HepG2 (cell line): Measurements from ENCODE around the gene EPHA2. TPM values are rescaled to one million over a fixed set of nuclear protein-coding genes. Genes with fewer than 3 reads are reported as not detected.

Experiments
- ATAC-seq: fragments of 200-7000 bp; cut with Tn5 transposase; 3 replicates; pipeline ENCODE4 v1.9.1; 2020; ENCODE audit warnings: mild to moderate bottlenecking, moderate library complexity
- BruUV-seq: library from RNA; stranded (reverse); fragments of 400-500 nt; replicated peaks from 2 replicates; lab custom pipeline; 2021; lab: Mats Ljungman, UMichigan
- CTCF ChIA-PET: fragments of 300-600 bp; formaldehyde crosslinking; extraction: SDS; loops from one replicate; lab custom pipeline; 2021; ENCODE audit warnings: low total read pairs, inconsistent platforms, low intra/inter-chr PET ratio; lab: Yijun Ruan, JAX
- POLR2A ChIA-PET: fragments of 350-600 bp; sonication (Branson Sonifier 250); formaldehyde crosslinking; loops from one replicate; lab custom pipeline; 2020; ENCODE audit warnings: antibody characterized with exemption, inconsistent platforms; lab: Yijun Ruan, JAX
- DNase-seq: peaks from one replicate; pipeline ENCODE4 v3.0.0-alpha.2; 2015; ENCODE audit warnings: low spot score
- FAIRE-seq: peaks from 3 replicates; lab custom pipeline; 2011; peaks lifted over from hg19 to GRCh38; lab: Jason Lieb, UNC
- H2AFZ ChIP-seq: one replicate; pipeline ENCODE4 v1.6.1; 2011; ENCODE audit warnings: low read length, inconsistent platforms
- H3K27ac ChIP-seq: fragments of 300-600 bp; 3 replicates; pipeline ENCODE4 v1.8.0; 2011; ENCODE audit warnings: mixed run types, mild to moderate bottlenecking, mixed read lengths, low read length, inconsistent platforms; ENCODE audit not compliant: insufficient read depth; ENCODE audit errors: extremely low read length
- H3K27me3 ChIP-seq, 2 experiments: fragments of 200-600 bp in 1 of 2; 2 replicates in 1 of 2; 3 replicates in 1 of 2; pipeline versions ENCODE4 v1.6.0 to v1.8.0; 2011; ENCODE audit warnings: low read length in 2 of 2, mild to moderate bottlenecking in 2 of 2, moderate library complexity in 2 of 2, inconsistent platforms in 1 of 2; ENCODE audit not compliant: insufficient read depth in 2 of 2, control insufficient read depth in 1 of 2
- H3K36me3 ChIP-seq, 2 experiments: fragments of 200-600 bp in 1 of 2; replicated peaks in 1 of 2; 2 replicates in 1 of 2; 3 replicates in 1 of 2; pipeline versions ENCODE4 v1.5.1 to v1.8.0; 2011; ENCODE audit warnings: low read length in 2 of 2, inconsistent platforms in 1 of 2; ENCODE audit not compliant: insufficient read depth in 2 of 2, control insufficient read depth in 1 of 2
- H3K4me1 ChIP-seq: 2 replicates; pipeline ENCODE4 v1.5.1; 2012; ENCODE audit warnings: low read length, inconsistent platforms; ENCODE audit not compliant: insufficient read depth
- H3K4me2 ChIP-seq: 2 replicates; pipeline ENCODE4 v1.6.0; 2011; ENCODE audit warnings: low read depth, low read length, inconsistent platforms
- H3K4me3 ChIP-seq, 3 experiments: fragments of 200-600 bp in 1 of 3; sonication (generic), shearing (Covaris generic) in 1 of 3; replicated peaks in 1 of 3; 2 replicates each; pipeline ENCODE4 v1.5.1; 2011 to 2016; ENCODE audit warnings: low read length in 3 of 3, inconsistent platforms in 2 of 3, low read depth in 2 of 3, mild to moderate bottlenecking in 2 of 3, control low read depth in 1 of 3, mixed read lengths in 1 of 3; ENCODE audit not compliant: insufficient read depth in 1 of 3
- H3K79me2 ChIP-seq: one replicate; pipeline ENCODE4 v1.6.1; 2011; ENCODE audit warnings: low read length, inconsistent platforms; ENCODE audit not compliant: insufficient read depth
- H3K9ac ChIP-seq: 2 replicates; pipeline ENCODE4 v1.6.0; 2011; ENCODE audit warnings: mild to moderate bottlenecking, low read depth, low read length, inconsistent platforms; ENCODE audit not compliant: insufficient read depth
- H3K9me3 ChIP-seq: 2 replicates; pipeline ENCODE4 v1.5.1; 2012; ENCODE audit warnings: mild to moderate bottlenecking, low read length
- H4K20me1 ChIP-seq: 2 replicates; pipeline ENCODE4 v1.6.0; 2011; ENCODE audit warnings: inconsistent platforms, mild to moderate bottlenecking, low read length, moderate library complexity; ENCODE audit not compliant: insufficient read depth
- BRD4 ChIP-seq: sonication (generic); formaldehyde crosslinking; IDR thresholded peaks from 2 replicates; pipeline ENCODE4 v1.4.0; 2020; ENCODE audit warnings: missing genetic modification reagents
- CSRNP1 ChIP-seq: sonication (generic); formaldehyde crosslinking; IDR thresholded peaks from 2 replicates; pipeline ENCODE4 v1.8.1; 2023; ENCODE audit warnings: mild to moderate bottlenecking, missing genetic modification reagents
- DRAP1 ChIP-seq: IDR thresholded peaks from 2 replicates; pipeline ENCODE4 v1.6.1; 2016; ENCODE audit warnings: missing genetic modification reagents, missing compliant biosample characterization
- FOXK1 ChIP-seq: sonication (generic); formaldehyde crosslinking; IDR thresholded peaks from 2 replicates; pipeline ENCODE4 v1.4.0; 2020; ENCODE audit warnings: low read depth, missing genetic modification reagents, borderline replicate concordance
- HOXA9 ChIP-seq: sonication (generic); formaldehyde crosslinking; IDR thresholded peaks from 2 replicates; pipeline ENCODE4 v1.8.1; 2022; ENCODE audit warnings: missing genetic modification reagents, mild to moderate bottlenecking, moderate library complexity, borderline replicate concordance
- RBM22 ChIP-seq: fragments of 200-400 bp; formaldehyde crosslinking; optimal IDR thresholded peaks from 2 replicates; pipeline ENCODE3; 2017; ENCODE audit warnings: mild to moderate bottlenecking, low read length, moderate library complexity
- RORA ChIP-seq: sonication (generic); formaldehyde crosslinking; IDR thresholded peaks from 2 replicates; pipeline ENCODE4 v1.5.0; 2020; ENCODE audit warnings: mild to moderate bottlenecking, missing genetic modification reagents, moderate library complexity
- SRSF9 ChIP-seq: fragments of 200-400 bp; formaldehyde crosslinking; IDR thresholded peaks from 2 replicates; pipeline ENCODE4 v1.6.1; 2018; ENCODE audit warnings: borderline replicate concordance, mild to moderate bottlenecking, low read depth, low read length; ENCODE audit not compliant: insufficient read depth, poor library complexity, severe bottlenecking
- THRA ChIP-seq: sonication (generic); formaldehyde crosslinking; IDR thresholded peaks from 2 replicates; pipeline ENCODE4 v1.4.0; 2020; ENCODE audit warnings: missing genetic modification reagents, borderline replicate concordance
- TRAFD1 ChIP-seq: sonication (generic); formaldehyde crosslinking; IDR thresholded peaks from 2 replicates; pipeline ENCODE4 v1.5.1; 2020; ENCODE audit warnings: missing genetic modification reagents, mild to moderate bottlenecking, borderline replicate concordance
- ZBTB33 ChIP-seq: sonication (generic); formaldehyde crosslinking; IDR thresholded peaks from 2 replicates; pipeline ENCODE4 v1.4.0; 2020; ENCODE audit warnings: missing genetic modification reagents
- ZBTB43 ChIP-seq: sonication (generic); formaldehyde crosslinking; conservative IDR thresholded peaks from 2 replicates; pipeline ENCODE4 v1.4.0; 2020; ENCODE audit warnings: missing genetic modification reagents
- ZFX ChIP-seq: sonication (generic); formaldehyde crosslinking; IDR thresholded peaks from 2 replicates; pipeline ENCODE4 v1.4.0; 2020; ENCODE audit warnings: mild to moderate bottlenecking, low read depth, missing genetic modification reagents, moderate library complexity
- ZNF143 ChIP-seq: sonication (generic); formaldehyde crosslinking; IDR thresholded peaks from 2 replicates; pipeline ENCODE4 v1.4.0; 2020; ENCODE audit warnings: missing genetic modification reagents
- ZNF740 ChIP-seq: sonication (generic); formaldehyde crosslinking; IDR thresholded peaks from 2 replicates; pipeline ENCODE4 v1.4.0; 2020; ENCODE audit warnings: missing genetic modification reagents
- WGBS: methylation state at CpG from one replicate; pipeline ENCODE4 v1.1.6; 2017; ENCODE audit warnings: low lambda C conversion rate; 5-methylcytosine and 5-hydroxymethylcytosine counted together
- in situ Hi-C: cut with HindIII; loops from 2 replicates; pipeline ENCODE4 v1.10.0; 2017; ENCODE audit warnings: low pct_unique_long_range_greater_than_20kb; ENCODE audit not compliant: extremely low pct_ligation_motif_present
- intact Hi-C: fragments of 100-400 bp; cut with micrococcal nuclease; formaldehyde crosslinking; loops from one replicate; pipeline ENCODE4 v1.10.0; 2022; ENCODE audit not compliant: unreplicated experiment
- polyA plus RNA-seq, 8 experiments: library from polyadenylated mRNA; depleted of rRNA in 3 of 8; stranded (reverse) in 7 of 8; unstranded in 1 of 8; fragments of >200 nt; fragmentation: Illumina TruSeq in 4 of 8; extraction: Trizol in 4 of 8; gene quantifications; 2 replicates each; pipeline versions ENCODE4 v1.2.1 to v1.2.3, GENCODE V29; 2011 to 2016; ENCODE audit warnings: low read depth in 4 of 8, missing spikeins in 1 of 8, mixed read lengths in 1 of 8; ENCODE audit not compliant: insufficient read depth in 1 of 8
- total RNA-seq, 5 experiments: library from RNA; depleted of rRNA; stranded (reverse); fragments of >200 nt; fragmentation: Illumina TruSeq; extraction: Trizol; gene quantifications; 2 replicates each; pipeline ENCODE4 v1.2.3, GENCODE V29; 2016; ENCODE audit warnings: low read depth in 1 of 5

Gene EPHA2
- total and polyA plus RNA-seq, 2 of the 13 experiments (the other 11 are each of a cell fraction or from before 2014, with no cell fraction given): 33.6 to 53.6 TPM

- H3K27me3 ChIP-seq: peaks cover 0 to 3% of the 10 kb centered on the region in 2 experiments; a peak in 1 of 5 replicates
- H3K27ac ChIP-seq: no peak overlapping the region
- peaks cover 55% of the 10 kb centered on the region for H3K4me1 ChIP-seq
- H3K36me3 ChIP-seq: peaks cover 27 to 34% of the 10 kb centered on the region in 2 experiments
- DNase-seq (no peak), ATAC-seq (no peak), FAIRE-seq (no peak)
- no TSS peak for BruUV-seq
- no peak overlapping the region for H3K9ac ChIP-seq
- ChIA-PET POLR2A (interaction anchor here (1.0 to 1.8 kb wide), 2 partner anchors 10 to 21 kb away, joined by 3 to 6 read pairs; no protein-coding TSS in a partner anchor), CTCF (no interaction called here)
- in situ Hi-C loops: no loop called here
- 87% methylated on average over 6 of the region's 6 CpGs for WGBS
- no peaks in the 10 kb centered on the region for H3K9me3 ChIP-seq
- no peaks in the 10 kb centered on the region for H3K79me2 ChIP-seq
- H4K20me1 ChIP-seq: peaks cover 24% of the 10 kb centered on the region; the same call in 1 of the 2 replicates
- no peak overlapping the region for H2AFZ ChIP-seq
- intact Hi-C loops: no loop called here
- H3K4me3 ChIP-seq: no peak overlapping the region
- H3K4me2 ChIP-seq: no peak overlapping the region
- TF ChIP-seq BRD4 (CRISPR knock-in tag) (no peak), ZNF143 (CRISPR knock-in tag) (no peak), ZBTB33 (CRISPR knock-in tag) (peak; percentile 42; the same call in 1 of the 2 replicates), FOXK1 (CRISPR knock-in tag) (no peak), HOXA9 (CRISPR knock-in tag) (no peak), ZNF740 (CRISPR knock-in tag) (no peak), CSRNP1 (CRISPR knock-in tag) (no peak), ZBTB43 (CRISPR knock-in tag) (no peak), SRSF9 (no peak), ZFX (CRISPR knock-in tag) (0 out of 2 replicates have a peak, but pooled peaks have one; percentile 30), RBM22 (peak; percentile 93), THRA (no peak), DRAP1 (no peak), RORA (no peak), TRAFD1 (CRISPR knock-in tag) (no peak)
Measured at GRCh38 chr1:16122916-16123315, 33.0 kb downstream of the EPHA2 start.
